IMR-90 (cell line): ENCODE data around the gene TMBIM1. TPM values are rescaled to one million over a fixed set of nuclear protein-coding genes. Genes with fewer than 3 reads are reported as not detected.

Source experiments
- ATAC-seq: fragments of 200-7000 bp; cut with Tn5 transposase; 2 replicates; pipeline ENCODE4 v1.9.1; 2020; ENCODE audit warnings: low read depth, mild to moderate bottlenecking, moderate library complexity
- BruUV-seq: library from RNA; stranded (reverse); fragments of 400-500 nt; replicated peaks from 2 replicates; lab custom pipeline; 2021; lab: Mats Ljungman, UMichigan
- CTCF ChIA-PET: fragments of 300-600 bp; formaldehyde crosslinking; extraction: SDS; loops from one replicate; lab custom pipeline; 2021; ENCODE audit warnings: antibody characterized with exemption; lab: Yijun Ruan, JAX
- POLR2A ChIA-PET: fragments of 300-600 bp; sonication (Branson Sonifier 250); formaldehyde crosslinking; loops from one replicate; lab custom pipeline; 2022; ENCODE audit warnings: antibody characterized with exemption; ENCODE audit not compliant: unreplicated experiment; lab: Charles Lee
- DNase-seq: peaks from one replicate; pipeline ENCODE4 v3.0.0; 2013
- H2AFZ ChIP-seq: replicated peaks from 2 replicates; pipeline ENCODE3; 2013; ENCODE audit warnings: low read length, mild to moderate bottlenecking; ENCODE audit not compliant: poor library complexity
- H2AK5ac ChIP-seq: 2 replicates; pipeline ENCODE4 v1.6.1; 2013; ENCODE audit warnings: low read depth, low read length, inconsistent platforms
- H2AK9ac ChIP-seq: replicated peaks from 2 replicates; pipeline ENCODE3; 2013; ENCODE audit warnings: mild to moderate bottlenecking, low read depth, low read length, moderate library complexity; ENCODE audit not compliant: poor library complexity
- H2BK120ac ChIP-seq: 2 replicates; pipeline ENCODE4 v1.6.1; 2013; ENCODE audit warnings: low read depth, low read length, inconsistent platforms
- H2BK15ac ChIP-seq: 3 replicates; pipeline ENCODE4 v1.6.1; 2013; ENCODE audit warnings: low read depth, low read length, inconsistent platforms
- H2BK20ac ChIP-seq: 2 replicates; pipeline ENCODE4 v1.6.1; 2013; ENCODE audit warnings: low read depth, mild to moderate bottlenecking, inconsistent platforms, low read length, moderate library complexity
- H2BK5ac ChIP-seq: 2 replicates; pipeline ENCODE4 v1.6.1; 2013; ENCODE audit warnings: mild to moderate bottlenecking, low read depth, low read length, inconsistent platforms; ENCODE audit not compliant: poor library complexity, severe bottlenecking
- H3K14ac ChIP-seq: replicated peaks from 2 replicates; pipeline ENCODE4 v1.6.1; 2013; ENCODE audit warnings: low read depth, low read length, inconsistent platforms
- H3K18ac ChIP-seq: 2 replicates; pipeline ENCODE4 v1.6.1; 2013; ENCODE audit warnings: low read depth, low read length, control low read depth
- H3K23ac ChIP-seq: 2 replicates; pipeline ENCODE4 v1.6.1; 2013; ENCODE audit warnings: low read depth, low read length, inconsistent platforms
- H3K27ac ChIP-seq: 2 replicates; pipeline ENCODE4 v1.5.1; 2013; ENCODE audit warnings: mild to moderate bottlenecking, control low read depth, low read length; ENCODE audit not compliant: insufficient read depth
- H3K27me3 ChIP-seq: 2 replicates; pipeline ENCODE4 v1.6.1; 2013; ENCODE audit warnings: low read length; ENCODE audit not compliant: control insufficient read depth, insufficient read depth
- H3K36me3 ChIP-seq: 2 replicates; pipeline ENCODE4 v1.6.1; 2013; ENCODE audit warnings: low read length, mixed read lengths; ENCODE audit not compliant: control insufficient read depth, insufficient read depth
- H3K4ac ChIP-seq: 2 replicates; pipeline ENCODE4 v1.6.1; 2013; ENCODE audit warnings: low read depth, low read length, inconsistent platforms
- H3K4me1 ChIP-seq: 2 replicates; pipeline ENCODE4 v1.6.1; 2013; ENCODE audit warnings: low read length, mixed read lengths; ENCODE audit not compliant: control insufficient read depth, insufficient read depth
- H3K4me2 ChIP-seq: 2 replicates; pipeline ENCODE4 v1.6.1; 2013; ENCODE audit warnings: low read depth, mild to moderate bottlenecking, control low read depth, low read length, moderate library complexity
- H3K4me3 ChIP-seq: 2 replicates; pipeline ENCODE4 v1.5.1; 2013; ENCODE audit warnings: low read depth, mild to moderate bottlenecking, control low read depth, low read length, moderate library complexity; ENCODE audit not compliant: insufficient read depth
- H3K56ac ChIP-seq: 2 replicates; pipeline ENCODE4 v1.6.1; 2013; ENCODE audit warnings: low read length, inconsistent platforms; ENCODE audit not compliant: insufficient read depth; ENCODE audit errors: extremely low read depth
- H3K79me1 ChIP-seq, 2 experiments: 2 replicates each; pipeline ENCODE4 v1.6.1; 2013; ENCODE audit warnings: low read length in 2 of 2, inconsistent platforms in 1 of 2, low read depth in 1 of 2
- H3K9ac ChIP-seq: 2 replicates; pipeline ENCODE4 v1.6.1; 2013; ENCODE audit warnings: low read depth, low read length, control low read depth
- H3K9me1 ChIP-seq: 2 replicates; pipeline ENCODE4 v1.6.1; 2013; ENCODE audit warnings: low read length, inconsistent platforms; ENCODE audit not compliant: insufficient read depth
- H3K9me3 ChIP-seq: 2 replicates; pipeline ENCODE4 v1.6.1; 2013; ENCODE audit warnings: low read length; ENCODE audit not compliant: control insufficient read depth, insufficient read depth
- H4K20me1 ChIP-seq: 2 replicates; pipeline ENCODE4 v1.6.1; 2013; ENCODE audit warnings: low read length, inconsistent platforms; ENCODE audit not compliant: insufficient read depth
- H4K5ac ChIP-seq: 2 replicates; pipeline ENCODE4 v1.6.1; 2013; ENCODE audit warnings: mild to moderate bottlenecking, low read depth, low read length, control low read depth
- H4K8ac ChIP-seq, 2 experiments: 2 replicates each; pipeline ENCODE4 v1.6.1; 2013; ENCODE audit warnings: low read depth in 2 of 2, low read length in 2 of 2, control low read depth in 1 of 2, inconsistent platforms in 1 of 2
- H4K91ac ChIP-seq: 2 replicates; pipeline ENCODE4 v1.6.1; 2013; ENCODE audit warnings: low read depth, low read length, inconsistent platforms; ENCODE audit not compliant: insufficient read depth
- CHD1 ChIP-seq: IDR thresholded peaks from 2 replicates; pipeline ENCODE4 v1.6.1; 2012; ENCODE audit warnings: low read depth, low read length, improper control_type of control experiment
- FOS ChIP-seq: fragments of 150-350 bp; IDR thresholded peaks from 2 replicates; pipeline ENCODE4 v1.6.1; 2016; ENCODE audit warnings: low read depth, low read length
- MAFK ChIP-seq: IDR thresholded peaks from 2 replicates; pipeline ENCODE4 v1.6.1; 2012; ENCODE audit warnings: low read depth, low read length, improper control_type of control experiment
- MAZ ChIP-seq: IDR thresholded peaks from 2 replicates; pipeline ENCODE4 v1.6.1; 2012; ENCODE audit warnings: low read depth, mild to moderate bottlenecking, low read length, improper control_type of control experiment, moderate library complexity, borderline replicate concordance
- MXI1 ChIP-seq: IDR thresholded peaks from 2 replicates; pipeline ENCODE4 v1.6.1; 2012; ENCODE audit warnings: low read depth, mild to moderate bottlenecking, low read length, moderate library complexity, borderline replicate concordance
- WGBS, 2 experiments: methylation state at CpG; one replicate each; pipeline versions ENCODE4 v1.1.5 to v1.1.7; 2013; ENCODE audit warnings: missing lambda C conversion rate in 2 of 2; ENCODE audit not compliant: insufficient read length in 1 of 2; ENCODE audit errors: extremely low coverage in 2 of 2; 5-methylcytosine and 5-hydroxymethylcytosine counted together
- dilution Hi-C: fragments of 300-500 bp; cut with HindIII; formaldehyde crosslinking; loops from one replicate; pipeline ENCODE4 v1.14.3; 2018; ENCODE audit warnings: low sequenced_read_pairs; ENCODE audit not compliant: unreplicated experiment
- in situ Hi-C: fragments of 300-500 bp; cut with MboI; formaldehyde crosslinking; loops from 3 replicates; pipeline ENCODE4 v1.14.3; 2019; ENCODE audit warnings: low sequenced_read_pairs, inconsistent platforms, mixed read lengths
- intact Hi-C: fragments of 100-400 bp; cut with micrococcal nuclease; formaldehyde crosslinking; loops from 2 replicates; pipeline ENCODE4 v1.10.0; 2022
- polyA plus RNA-seq, 3 experiments: library from polyadenylated mRNA; depleted of rRNA; stranded (reverse); fragments of >200 nt; gene quantifications; 2 replicates each; pipeline ENCODE4 v1.2.3, GENCODE V29; 2012; ENCODE audit warnings: low replicate concordance in 1 of 3
- total RNA-seq: library from RNA; depleted of rRNA; stranded (reverse); fragments of >200 nt; gene quantifications from 2 replicates; pipeline ENCODE4 v1.2.3, GENCODE V29; 2012
- TF ChIP-seq, protein P1 (sequence below): conservative IDR thresholded peaks from 2 replicates; pipeline ENCODE4 v1.5.1; 2012; ENCODE audit warnings: mild to moderate bottlenecking, low read depth, low read length, improper control_type of control experiment
- TF ChIP-seq, protein P2 (sequence below): fragments of 150-350 bp; IDR thresholded peaks from 2 replicates; pipeline ENCODE4 v1.6.1; 2017; ENCODE audit warnings: mild to moderate bottlenecking, antibody characterized with exemption, low read length, low read depth

TMBIM1 gene
- total and polyA plus RNA-seq, 2 of the 4 experiments (the other 2 are of a cell fraction) = 84.6 to 102 TPM

DNA sequence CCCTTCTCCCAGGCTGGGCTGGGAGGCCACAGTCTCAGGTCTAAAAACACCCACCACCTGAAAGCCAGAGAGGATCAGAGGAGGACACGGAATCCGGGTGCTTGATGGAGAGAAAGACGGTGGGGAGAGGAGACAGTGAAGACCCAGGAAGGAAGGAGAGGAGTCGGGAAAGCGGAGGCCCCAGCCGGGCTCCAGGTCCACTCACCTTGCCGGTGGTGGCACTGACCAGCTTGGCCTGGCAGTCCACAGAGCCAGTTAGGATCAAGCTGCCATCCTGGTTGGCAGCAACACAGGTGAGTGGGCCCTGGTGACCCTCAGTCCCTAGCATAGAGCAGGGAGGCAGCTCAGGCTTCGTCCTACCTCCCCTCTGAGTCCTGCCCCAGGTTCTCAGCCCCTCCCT is 26.7 kb downstream of the TMBIM1 start:
- CTCF ChIA-PET = no interaction called here
- DNase-seq (no peak), ATAC-seq (no peak)
- H3K36me3 ChIP-seq = peaks cover 41% of the 10 kb centered on the region
- no peak overlapping the region for H3K14ac ChIP-seq
- WGBS, 2 experiments = 90% methylated on average over 2 of the region's 8 CpGs; no CpG with 5 or more reads in 1 of the 2 experiments
- in situ Hi-C loops = no loop called here
- no peaks in the 10 kb centered on the region for H3K9me3 ChIP-seq
- H2BK5ac ChIP-seq = no peak overlapping the region
- no peak overlapping the region for H3K18ac ChIP-seq
- no peak overlapping the region for H2AK9ac ChIP-seq
- H3K56ac ChIP-seq = no peak overlapping the region
- no peak overlapping the region for H4K91ac ChIP-seq
- no peak overlapping the region for H3K4me2 ChIP-seq
- H2BK120ac ChIP-seq = no peak overlapping the region
- POLR2A ChIA-PET = no interaction called here
- no peak overlapping the region for H2BK15ac ChIP-seq
- no peak overlapping the region for H2AFZ ChIP-seq
- no peak overlapping the region for H3K4ac ChIP-seq
- H3K27ac ChIP-seq = no peak overlapping the region
- peaks cover 3% of the 10 kb centered on the region for H3K4me1 ChIP-seq
- H4K5ac ChIP-seq = no peak overlapping the region
- peaks cover 9% of the 10 kb centered on the region; the same call in 1 of the 2 replicates for H4K20me1 ChIP-seq
- TF ChIP-seq CHD1 (no peak), MXI1 (no peak), MAFK (no peak), MAZ (no peak), FOS (no peak)
- TF ChIP-seq, protein P1, sequence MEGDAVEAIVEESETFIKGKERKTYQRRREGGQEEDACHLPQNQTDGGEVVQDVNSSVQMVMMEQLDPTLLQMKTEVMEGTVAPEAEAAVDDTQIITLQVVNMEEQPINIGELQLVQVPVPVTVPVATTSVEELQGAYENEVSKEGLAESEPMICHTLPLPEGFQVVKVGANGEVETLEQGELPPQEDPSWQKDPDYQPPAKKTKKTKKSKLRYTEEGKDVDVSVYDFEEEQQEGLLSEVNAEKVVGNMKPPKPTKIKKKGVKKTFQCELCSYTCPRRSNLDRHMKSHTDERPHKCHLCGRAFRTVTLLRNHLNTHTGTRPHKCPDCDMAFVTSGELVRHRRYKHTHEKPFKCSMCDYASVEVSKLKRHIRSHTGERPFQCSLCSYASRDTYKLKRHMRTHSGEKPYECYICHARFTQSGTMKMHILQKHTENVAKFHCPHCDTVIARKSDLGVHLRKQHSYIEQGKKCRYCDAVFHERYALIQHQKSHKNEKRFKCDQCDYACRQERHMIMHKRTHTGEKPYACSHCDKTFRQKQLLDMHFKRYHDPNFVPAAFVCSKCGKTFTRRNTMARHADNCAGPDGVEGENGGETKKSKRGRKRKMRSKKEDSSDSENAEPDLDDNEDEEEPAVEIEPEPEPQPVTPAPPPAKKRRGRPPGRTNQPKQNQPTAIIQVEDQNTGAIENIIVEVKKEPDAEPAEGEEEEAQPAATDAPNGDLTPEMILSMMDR = no peak
- TF ChIP-seq, protein P2, sequence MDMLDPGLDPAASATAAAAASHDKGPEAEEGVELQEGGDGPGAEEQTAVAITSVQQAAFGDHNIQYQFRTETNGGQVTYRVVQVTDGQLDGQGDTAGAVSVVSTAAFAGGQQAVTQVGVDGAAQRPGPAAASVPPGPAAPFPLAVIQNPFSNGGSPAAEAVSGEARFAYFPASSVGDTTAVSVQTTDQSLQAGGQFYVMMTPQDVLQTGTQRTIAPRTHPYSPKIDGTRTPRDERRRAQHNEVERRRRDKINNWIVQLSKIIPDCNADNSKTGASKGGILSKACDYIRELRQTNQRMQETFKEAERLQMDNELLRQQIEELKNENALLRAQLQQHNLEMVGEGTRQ = no peak
- no TSS peak for BruUV-seq
- dilution Hi-C loops = no loop called here
- H3K23ac ChIP-seq = no peak overlapping the region
- no peak overlapping the region for H3K4me3 ChIP-seq
- H3K79me1 ChIP-seq = peaks cover 13 to 18% of the 10 kb centered on the region in 2 experiments
- no peak overlapping the region for H2BK20ac ChIP-seq
- no peak overlapping the region for H4K8ac ChIP-seq
- H3K9me1 ChIP-seq = 0 out of 2 replicates have a peak, but pooled peaks cover 3% of the 10 kb centered on the region
- no peak overlapping the region for H2AK5ac ChIP-seq
- H3K27me3 ChIP-seq = no peaks in the 10 kb centered on the region
- intact Hi-C loops = no loop called here
- H3K9ac ChIP-seq = no peak overlapping the region
